GM23338 (cell line): ENCODE results near the gene DIAPH3. TPM values are rescaled to one million over a fixed set of nuclear protein-coding genes. Genes with fewer than 3 reads are reported as not detected.

ENCODE experiments used
- ATAC-seq: fragments of 200-7000 bp; cut with Tn5 transposase; 3 replicates; pipeline ENCODE4 v1.9.1; 2020
- DNase-seq: peaks from one replicate; pipeline ENCODE4 v3.0.0-alpha.2; 2015; ENCODE audit warnings: low spot score
- H2AFZ ChIP-seq: fragments of 200-600 bp; sonication (generic); 2 replicates; pipeline ENCODE4 v1.8.0; 2016; ENCODE audit warnings: antibody characterized with exemption, mild to moderate bottlenecking, moderate library complexity
- H3F3A ChIP-seq: fragments of 200-600 bp; sonication (generic); replicated peaks from 2 replicates; pipeline ENCODE4 v1.8.0; 2017; ENCODE audit warnings: antibody characterized with exemption, mixed run types, low read depth
- H3K27ac ChIP-seq: fragments of 200-600 bp; sonication (generic); 2 replicates; pipeline ENCODE4 v1.6.1; 2016; ENCODE audit warnings: low read depth
- H3K27me3 ChIP-seq: fragments of 200-600 bp; sonication (generic); 2 replicates; pipeline ENCODE4 v1.8.0; 2016; ENCODE audit warnings: mild to moderate bottlenecking, mixed run types, moderate library complexity; ENCODE audit not compliant: insufficient read depth
- H3K36me3 ChIP-seq: fragments of 200-600 bp; sonication (generic); 2 replicates; pipeline ENCODE4 v1.8.0; 2016; ENCODE audit warnings: mild to moderate bottlenecking; ENCODE audit not compliant: insufficient read depth
- H3K4me1 ChIP-seq: fragments of 200-600 bp; sonication (generic); 2 replicates; pipeline ENCODE4 v1.8.0; 2016; ENCODE audit warnings: mild to moderate bottlenecking, moderate library complexity; ENCODE audit not compliant: insufficient read depth
- H3K4me2 ChIP-seq: fragments of 200-600 bp; sonication (generic); 2 replicates; pipeline ENCODE4 v1.7.1; 2017; ENCODE audit warnings: mixed run types
- H3K4me3 ChIP-seq: fragments of 200-600 bp; sonication (generic); 2 replicates; pipeline ENCODE4 v1.6.1; 2016; ENCODE audit warnings: mixed run types
- H3K79me2 ChIP-seq: fragments of 200-600 bp; sonication (generic); replicated peaks from 2 replicates; pipeline ENCODE4 v1.8.0; 2017; ENCODE audit warnings: mild to moderate bottlenecking; ENCODE audit not compliant: insufficient read depth
- H3K9me2 ChIP-seq: fragments of 200-600 bp; sonication (generic); 2 replicates; pipeline ENCODE4 v1.8.0; 2017; ENCODE audit not compliant: insufficient read depth
- H4K20me1 ChIP-seq: fragments of 200-600 bp; sonication (generic); replicated peaks from 2 replicates; pipeline ENCODE4 v1.8.0; 2017; ENCODE audit warnings: mild to moderate bottlenecking; ENCODE audit not compliant: insufficient read depth
- H3K27ac Mint-ChIP-seq: 2 replicates; pipeline ENCODE4 v1.8.0; 2020; ENCODE audit warnings: inconsistent platforms, mild to moderate bottlenecking, moderate library complexity, mixed read lengths
- H3K27me3 Mint-ChIP-seq: 3 replicates; pipeline ENCODE4 v1.8.0; 2022; ENCODE audit warnings: low read depth, mild to moderate bottlenecking, moderate library complexity, mixed read lengths, inconsistent platforms; ENCODE audit not compliant: insufficient read depth, poor library complexity
- H3K36me3 Mint-ChIP-seq: 3 replicates; pipeline ENCODE4 v1.8.0; 2021; ENCODE audit warnings: low read depth, mild to moderate bottlenecking, inconsistent platforms, moderate library complexity, mixed read lengths
- H3K4me1 Mint-ChIP-seq: 3 replicates; pipeline ENCODE4 v1.8.0; 2020; ENCODE audit warnings: mild to moderate bottlenecking, inconsistent platforms, mixed read lengths
- H3K4me3 Mint-ChIP-seq: 3 replicates; pipeline ENCODE4 v1.8.0; 2021; ENCODE audit warnings: moderate library complexity, mild to moderate bottlenecking, inconsistent platforms, mixed read lengths
- H3K9me3 Mint-ChIP-seq: 3 replicates; pipeline ENCODE4 v1.8.0; 2020; ENCODE audit warnings: moderate library complexity, mild to moderate bottlenecking, inconsistent platforms, mixed read lengths
- CREB1 ChIP-seq: fragments of 250-450 bp; sonication (Bioruptor Pico); IDR thresholded peaks from 2 replicates; pipeline ENCODE4 v1.5.0; 2020; ENCODE audit warnings: low read depth, mild to moderate bottlenecking, moderate library complexity
- EZH2 ChIP-seq: fragments of 200-600 bp; sonication (generic); IDR thresholded peaks from one replicate; pipeline ENCODE4 v1.8.0; 2017; ENCODE audit warnings: antibody characterized with exemption, mild to moderate bottlenecking, low read depth; ENCODE audit not compliant: unreplicated experiment
- EZH2phosphoT487 ChIP-seq: fragments of 200-600 bp; sonication (generic); IDR thresholded peaks from one replicate; pipeline ENCODE4 v1.8.1; 2018; ENCODE audit warnings: antibody characterized with exemption; ENCODE audit not compliant: unreplicated experiment
- JUNB ChIP-seq: IDR thresholded peaks from one replicate; pipeline ENCODE4 v1.6.1; 2016; ENCODE audit warnings: antibody characterized with exemption; ENCODE audit not compliant: unreplicated experiment
- NANOG ChIP-seq: IDR thresholded peaks from 2 replicates; pipeline ENCODE4 v1.6.1; 2016; ENCODE audit warnings: antibody characterized with exemption, borderline replicate concordance
- POLR2AphosphoS5 ChIP-seq: IDR thresholded peaks from 2 replicates; pipeline ENCODE4 v1.6.1; 2016; ENCODE audit warnings: antibody characterized with exemption, low read depth
- REST ChIP-seq: IDR thresholded peaks from one replicate; pipeline ENCODE4 v1.6.1; 2018; ENCODE audit warnings: antibody characterized with exemption; ENCODE audit not compliant: unreplicated experiment
- STAT1 ChIP-seq: IDR thresholded peaks from one replicate; pipeline ENCODE4 v1.6.1; 2016; ENCODE audit warnings: antibody characterized with exemption; ENCODE audit not compliant: unreplicated experiment
- ZNF114 ChIP-seq: fragments of 250-450 bp; sonication (Bioruptor Pico); IDR thresholded peaks from 2 replicates; pipeline ENCODE4 v1.5.0; 2020; ENCODE audit warnings: mild to moderate bottlenecking, moderate library complexity
- ZNF331 ChIP-seq: fragments of 250-450 bp; sonication (Bioruptor Pico); IDR thresholded peaks from 2 replicates; pipeline ENCODE4 v1.5.0; 2020; ENCODE audit warnings: low read depth, mild to moderate bottlenecking, moderate library complexity
- polyA plus RNA-seq: library from polyadenylated mRNA; unstranded; fragments of >200 nt; fragmentation: Nextera tagmentation; extraction: Ambion mirVana; gene quantifications from 2 replicates; pipeline ENCODE4 v1.2.1, GENCODE V29; 2016
- total RNA-seq: library from RNA; depleted of rRNA; stranded (reverse); fragments of >200 nt; shearing (Covaris generic); gene quantifications from 2 replicates; pipeline ENCODE4 v1.2.3, GENCODE V29; 2014
- TF ChIP-seq, protein P1 (sequence below), 2 experiments: fragments of 200-600 bp in 1 of 2; sonication (generic) in 1 of 2; conservative IDR thresholded peaks; 2 replicates each; pipeline versions ENCODE4 v1.5.1 to v1.6.1; 2016 to 2017; ENCODE audit warnings: antibody characterized with exemption in 2 of 2, low read depth in 2 of 2, mild to moderate bottlenecking in 2 of 2, moderate library complexity in 1 of 2
- TF ChIP-seq, protein P2 (sequence below): IDR thresholded peaks from 2 replicates; pipeline ENCODE4 v1.6.1; 2016; ENCODE audit warnings: antibody characterized with exemption
- TF ChIP-seq, protein P3 (sequence below): fragments of 250-450 bp; sonication (Bioruptor Pico); IDR thresholded peaks from 2 replicates; pipeline ENCODE4 v1.5.0; 2020; ENCODE audit warnings: mild to moderate bottlenecking, moderate library complexity

DIAPH3 gene
- total and polyA plus RNA-seq, 2 experiments from 2014 or later, result 23.4 to 30.2 TPM

DNA sequence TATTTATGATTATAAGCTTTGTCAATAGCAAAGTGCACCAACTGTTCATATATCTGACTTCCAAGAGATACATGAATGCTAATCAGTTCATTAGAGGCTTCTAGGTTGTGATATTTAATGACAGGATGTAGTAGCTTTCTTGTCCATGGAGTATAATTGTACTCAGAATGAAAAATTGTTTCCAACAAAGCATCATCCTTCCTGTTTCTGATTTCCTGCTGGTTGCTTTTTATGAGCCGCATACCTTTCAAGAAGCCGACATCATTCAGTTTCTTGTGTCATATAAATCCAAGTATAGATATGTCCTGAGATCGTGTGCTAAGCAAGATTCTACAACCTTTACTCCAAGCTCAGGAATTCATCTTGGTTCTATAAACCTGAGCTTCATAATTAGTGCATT lies 326.6 kb downstream of the DIAPH3 start:
- no peaks in the 10 kb centered on the region for H3K9me2 ChIP-seq
- H3K4me1 ChIP-seq, result peaks cover 21% of the 10 kb centered on the region; the same call in 1 of the 2 replicates
- TF ChIP-seq JUNB, result no peak
- TF ChIP-seq CREB1 (CRISPR knock-in tag), result no peak
- TF ChIP-seq ZNF114 (CRISPR knock-in tag), result no peak
- no peak for TF ChIP-seq REST
- no peak for TF ChIP-seq EZH2phosphoT487
- TF ChIP-seq, protein P1, sequence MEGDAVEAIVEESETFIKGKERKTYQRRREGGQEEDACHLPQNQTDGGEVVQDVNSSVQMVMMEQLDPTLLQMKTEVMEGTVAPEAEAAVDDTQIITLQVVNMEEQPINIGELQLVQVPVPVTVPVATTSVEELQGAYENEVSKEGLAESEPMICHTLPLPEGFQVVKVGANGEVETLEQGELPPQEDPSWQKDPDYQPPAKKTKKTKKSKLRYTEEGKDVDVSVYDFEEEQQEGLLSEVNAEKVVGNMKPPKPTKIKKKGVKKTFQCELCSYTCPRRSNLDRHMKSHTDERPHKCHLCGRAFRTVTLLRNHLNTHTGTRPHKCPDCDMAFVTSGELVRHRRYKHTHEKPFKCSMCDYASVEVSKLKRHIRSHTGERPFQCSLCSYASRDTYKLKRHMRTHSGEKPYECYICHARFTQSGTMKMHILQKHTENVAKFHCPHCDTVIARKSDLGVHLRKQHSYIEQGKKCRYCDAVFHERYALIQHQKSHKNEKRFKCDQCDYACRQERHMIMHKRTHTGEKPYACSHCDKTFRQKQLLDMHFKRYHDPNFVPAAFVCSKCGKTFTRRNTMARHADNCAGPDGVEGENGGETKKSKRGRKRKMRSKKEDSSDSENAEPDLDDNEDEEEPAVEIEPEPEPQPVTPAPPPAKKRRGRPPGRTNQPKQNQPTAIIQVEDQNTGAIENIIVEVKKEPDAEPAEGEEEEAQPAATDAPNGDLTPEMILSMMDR (conservative IDR thresholded peaks at IDR 0.05; ENCODE audit: low read depth in 2 of 2), result no peak
- TF ChIP-seq, protein P2, sequence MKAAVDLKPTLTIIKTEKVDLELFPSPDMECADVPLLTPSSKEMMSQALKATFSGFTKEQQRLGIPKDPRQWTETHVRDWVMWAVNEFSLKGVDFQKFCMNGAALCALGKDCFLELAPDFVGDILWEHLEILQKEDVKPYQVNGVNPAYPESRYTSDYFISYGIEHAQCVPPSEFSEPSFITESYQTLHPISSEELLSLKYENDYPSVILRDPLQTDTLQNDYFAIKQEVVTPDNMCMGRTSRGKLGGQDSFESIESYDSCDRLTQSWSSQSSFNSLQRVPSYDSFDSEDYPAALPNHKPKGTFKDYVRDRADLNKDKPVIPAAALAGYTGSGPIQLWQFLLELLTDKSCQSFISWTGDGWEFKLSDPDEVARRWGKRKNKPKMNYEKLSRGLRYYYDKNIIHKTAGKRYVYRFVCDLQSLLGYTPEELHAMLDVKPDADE, result no peak
- TF ChIP-seq, protein P3, sequence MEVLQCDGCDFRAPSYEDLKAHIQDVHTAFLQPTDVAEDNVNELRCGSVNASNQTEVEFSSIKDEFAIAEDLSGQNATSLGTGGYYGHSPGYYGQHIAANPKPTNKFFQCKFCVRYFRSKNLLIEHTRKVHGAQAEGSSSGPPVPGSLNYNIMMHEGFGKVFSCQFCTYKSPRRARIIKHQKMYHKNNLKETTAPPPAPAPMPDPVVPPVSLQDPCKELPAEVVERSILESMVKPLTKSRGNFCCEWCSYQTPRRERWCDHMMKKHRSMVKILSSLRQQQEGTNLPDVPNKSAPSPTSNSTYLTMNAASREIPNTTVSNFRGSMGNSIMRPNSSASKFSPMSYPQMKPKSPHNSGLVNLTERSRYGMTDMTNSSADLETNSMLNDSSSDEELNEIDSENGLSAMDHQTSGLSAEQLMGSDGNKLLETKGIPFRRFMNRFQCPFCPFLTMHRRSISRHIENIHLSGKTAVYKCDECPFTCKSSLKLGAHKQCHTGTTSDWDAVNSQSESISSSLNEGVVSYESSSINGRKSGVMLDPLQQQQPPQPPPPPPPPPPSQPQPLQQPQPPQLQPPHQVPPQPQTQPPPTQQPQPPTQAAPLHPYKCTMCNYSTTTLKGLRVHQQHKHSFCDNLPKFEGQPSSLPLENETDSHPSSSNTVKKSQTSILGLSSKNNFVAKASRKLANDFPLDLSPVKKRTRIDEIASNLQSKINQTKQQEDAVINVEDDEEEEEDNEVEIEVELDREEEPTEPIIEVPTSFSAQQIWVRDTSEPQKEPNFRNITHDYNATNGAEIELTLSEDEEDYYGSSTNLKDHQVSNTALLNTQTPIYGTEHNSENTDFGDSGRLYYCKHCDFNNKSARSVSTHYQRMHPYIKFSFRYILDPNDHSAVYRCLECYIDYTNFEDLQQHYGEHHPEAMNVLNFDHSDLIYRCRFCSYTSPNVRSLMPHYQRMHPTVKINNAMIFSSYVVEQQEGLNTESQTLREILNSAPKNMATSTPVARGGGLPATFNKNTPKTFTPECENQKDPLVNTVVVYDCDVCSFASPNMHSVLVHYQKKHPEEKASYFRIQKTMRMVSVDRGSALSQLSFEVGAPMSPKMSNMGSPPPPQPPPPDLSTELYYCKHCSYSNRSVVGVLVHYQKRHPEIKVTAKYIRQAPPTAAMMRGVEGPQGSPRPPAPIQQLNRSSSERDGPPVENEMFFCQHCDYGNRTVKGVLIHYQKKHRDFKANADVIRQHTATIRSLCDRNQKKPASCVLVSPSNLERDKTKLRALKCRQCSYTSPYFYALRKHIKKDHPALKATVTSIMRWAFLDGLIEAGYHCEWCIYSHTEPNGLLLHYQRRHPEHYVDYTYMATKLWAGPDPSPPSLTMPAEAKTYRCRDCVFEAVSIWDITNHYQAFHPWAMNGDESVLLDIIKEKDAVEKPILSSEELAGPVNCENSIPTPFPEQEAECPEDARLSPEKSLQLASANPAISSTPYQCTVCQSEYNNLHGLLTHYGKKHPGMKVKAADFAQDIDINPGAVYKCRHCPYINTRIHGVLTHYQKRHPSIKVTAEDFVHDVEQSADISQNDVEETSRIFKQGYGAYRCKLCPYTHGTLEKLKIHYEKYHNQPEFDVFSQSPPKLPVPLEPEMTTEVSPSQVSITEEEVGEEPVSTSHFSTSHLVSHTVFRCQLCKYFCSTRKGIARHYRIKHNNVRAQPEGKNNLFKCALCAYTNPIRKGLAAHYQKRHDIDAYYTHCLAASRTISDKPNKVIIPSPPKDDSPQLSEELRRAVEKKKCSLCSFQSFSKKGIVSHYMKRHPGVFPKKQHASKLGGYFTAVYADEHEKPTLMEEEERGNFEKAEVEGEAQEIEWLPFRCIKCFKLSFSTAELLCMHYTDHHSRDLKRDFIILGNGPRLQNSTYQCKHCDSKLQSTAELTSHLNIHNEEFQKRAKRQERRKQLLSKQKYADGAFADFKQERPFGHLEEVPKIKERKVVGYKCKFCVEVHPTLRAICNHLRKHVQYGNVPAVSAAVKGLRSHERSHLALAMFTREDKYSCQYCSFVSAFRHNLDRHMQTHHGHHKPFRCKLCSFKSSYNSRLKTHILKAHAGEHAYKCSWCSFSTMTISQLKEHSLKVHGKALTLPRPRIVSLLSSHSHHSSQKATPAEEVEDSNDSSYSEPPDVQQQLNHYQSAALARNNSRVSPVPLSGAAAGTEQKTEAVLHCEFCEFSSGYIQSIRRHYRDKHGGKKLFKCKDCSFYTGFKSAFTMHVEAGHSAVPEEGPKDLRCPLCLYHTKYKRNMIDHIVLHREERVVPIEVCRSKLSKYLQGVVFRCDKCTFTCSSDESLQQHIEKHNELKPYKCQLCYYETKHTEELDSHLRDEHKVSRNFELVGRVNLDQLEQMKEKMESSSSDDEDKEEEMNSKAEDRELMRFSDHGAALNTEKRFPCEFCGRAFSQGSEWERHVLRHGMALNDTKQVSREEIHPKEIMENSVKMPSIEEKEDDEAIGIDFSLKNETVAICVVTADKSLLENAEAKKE (CRISPR knock-in tag), result no peak
- no peak for TF ChIP-seq POLR2AphosphoS5
- TF ChIP-seq EZH2, result no peak
- TF ChIP-seq NANOG, result no peak
- TF ChIP-seq STAT1, result no peak
- TF ChIP-seq ZNF331 (CRISPR knock-in tag), result no peak
- DNase-seq (no peak), ATAC-seq (no peak)
- H3K4me3 ChIP-seq, result no peak overlapping the region
- no peaks in the 10 kb centered on the region for H3F3A ChIP-seq
- H3K36me3 ChIP-seq, result no peaks in the 10 kb centered on the region
- Mint-ChIP-seq H3K4me1 (peaks cover 26% of the 10 kb centered on the region), H3K36me3 (no peaks in the 10 kb centered on the region), H3K27me3 (no peaks in the 10 kb centered on the region), H3K9me3 (no peaks in the 10 kb centered on the region), H3K27ac (no peak overlapping the region), H3K4me3 (no peak overlapping the region)
- no peaks in the 10 kb centered on the region for H3K79me2 ChIP-seq
- H4K20me1 ChIP-seq, result no peaks in the 10 kb centered on the region
- H3K27ac ChIP-seq, result no peak overlapping the region
- no peak overlapping the region for H3K4me2 ChIP-seq
- no peaks in the 10 kb centered on the region for H3K27me3 ChIP-seq
- no peak overlapping the region for H2AFZ ChIP-seq
